OCI-LY7 (cell line): ENCODE data around the gene SCARB1. TPM values are rescaled to one million over a fixed set of nuclear protein-coding genes. Genes with fewer than 3 reads are reported as not detected.

Source experiments
- BruUV-seq: library from RNA; stranded (reverse); fragments of 400-500 nt; replicated peaks from 2 replicates; lab custom pipeline; 2021; lab: Mats Ljungman, UMichigan
- CTCF ChIA-PET: fragments of 300-600 bp; sonication (Branson Sonifier 250); formaldehyde crosslinking; loops from one replicate; lab custom pipeline; 2022; ENCODE audit warnings: antibody characterized with exemption; ENCODE audit not compliant: unreplicated experiment; lab: Charles Lee
- POLR2A ChIA-PET: fragments of 300-600 bp; sonication (Branson Sonifier 250); formaldehyde crosslinking; loops from one replicate; lab custom pipeline; 2022; ENCODE audit warnings: antibody characterized with exemption; lab: Charles Lee
- DNase-seq: peaks from one replicate; pipeline ENCODE4 v3.0.0-alpha.2; 2015; ENCODE audit warnings: low spot score
- H2AFZ ChIP-seq: fragments of 200-600 bp; sonication (generic), shearing (Covaris generic); 2 replicates; pipeline ENCODE4 v1.6.1; 2014; ENCODE audit warnings: mild to moderate bottlenecking, antibody characterized with exemption, low read length, moderate library complexity
- H3K27ac ChIP-seq: fragments of 200-600 bp; sonication (generic); 2 replicates; pipeline ENCODE4 v1.5.1; 2014; ENCODE audit warnings: mixed run types, low read depth, mild to moderate bottlenecking, moderate library complexity, low read length, inconsistent platforms; ENCODE audit not compliant: poor library complexity, severe bottlenecking
- H3K36me3 ChIP-seq: fragments of 200-600 bp; sonication (generic); 2 replicates; pipeline ENCODE4 v1.6.1; 2014; ENCODE audit warnings: mild to moderate bottlenecking, antibody characterized with exemption, low read length, moderate library complexity, mixed read lengths; ENCODE audit not compliant: insufficient read depth
- H3K4me1 ChIP-seq: fragments of 200-600 bp; sonication (generic); 2 replicates; pipeline ENCODE4 v1.5.1; 2014; ENCODE audit warnings: mild to moderate bottlenecking, low read length; ENCODE audit not compliant: insufficient read depth, poor library complexity, severe bottlenecking
- H3K4me2 ChIP-seq: fragments of 200-600 bp; sonication (generic); 2 replicates; pipeline ENCODE4 v1.6.1; 2014; ENCODE audit warnings: mild to moderate bottlenecking, low read length
- H3K4me3 ChIP-seq: fragments of 200-600 bp; sonication (generic); 2 replicates; pipeline ENCODE4 v1.5.1; 2014; ENCODE audit warnings: mild to moderate bottlenecking, low read depth, low read length; ENCODE audit not compliant: poor library complexity, severe bottlenecking
- H3K79me2 ChIP-seq: fragments of 200-600 bp; sonication (generic); 2 replicates; pipeline ENCODE4 v1.6.1; 2016; ENCODE audit warnings: low read depth, mild to moderate bottlenecking, low read length, moderate library complexity, mixed read lengths; ENCODE audit not compliant: insufficient read depth
- H3K9me2 ChIP-seq: fragments of 200-600 bp; sonication (generic); 2 replicates; pipeline ENCODE4 v1.6.1; 2016; ENCODE audit warnings: mild to moderate bottlenecking, low read length, mixed read lengths; ENCODE audit not compliant: insufficient read depth
- H3K9me3 ChIP-seq: fragments of 200-600 bp; sonication (generic); 2 replicates; pipeline ENCODE4 v1.6.1; 2014; ENCODE audit warnings: mild to moderate bottlenecking, mixed run types, low read length, mixed read lengths
- H4K20me1 ChIP-seq: fragments of 200-600 bp; sonication (generic); 2 replicates; pipeline ENCODE4 v1.6.1; 2014; ENCODE audit warnings: mild to moderate bottlenecking, antibody characterized with exemption, low read length, moderate library complexity, mixed read lengths; ENCODE audit not compliant: insufficient read depth
- EZH2phosphoT487 ChIP-seq: fragments of 200-600 bp; sonication (generic); IDR thresholded peaks from 2 replicates; pipeline ENCODE4 v1.6.1; 2018; ENCODE audit warnings: low read depth, borderline replicate concordance, mild to moderate bottlenecking, mixed run types, antibody characterized with exemption, low read length, moderate library complexity, mixed read lengths
- intact Hi-C: fragments of 100-400 bp; cut with micrococcal nuclease; formaldehyde crosslinking; loops from one replicate; pipeline ENCODE4 v1.10.0; 2022; ENCODE audit not compliant: unreplicated experiment
- total RNA-seq, 2 experiments: library from RNA; depleted of rRNA in 1 of 2; stranded (reverse); fragments of >200 nt in 1 of 2; shearing (Covaris generic) in 1 of 2; gene quantifications; 2 replicates each; pipeline ENCODE4 v1.2.3, GENCODE V29; 2014 to 2022
- TF ChIP-seq, protein P1 (sequence below): fragments of 200-600 bp; sonication (generic); conservative IDR thresholded peaks from 2 replicates; pipeline ENCODE4 v1.5.1; 2014; ENCODE audit warnings: mild to moderate bottlenecking, antibody characterized with exemption, low read length, moderate library complexity, mixed read lengths

Gene SCARB1
- total RNA-seq, 2 experiments from 2014 or later, result 42.9 to 112 TPM

DNA sequence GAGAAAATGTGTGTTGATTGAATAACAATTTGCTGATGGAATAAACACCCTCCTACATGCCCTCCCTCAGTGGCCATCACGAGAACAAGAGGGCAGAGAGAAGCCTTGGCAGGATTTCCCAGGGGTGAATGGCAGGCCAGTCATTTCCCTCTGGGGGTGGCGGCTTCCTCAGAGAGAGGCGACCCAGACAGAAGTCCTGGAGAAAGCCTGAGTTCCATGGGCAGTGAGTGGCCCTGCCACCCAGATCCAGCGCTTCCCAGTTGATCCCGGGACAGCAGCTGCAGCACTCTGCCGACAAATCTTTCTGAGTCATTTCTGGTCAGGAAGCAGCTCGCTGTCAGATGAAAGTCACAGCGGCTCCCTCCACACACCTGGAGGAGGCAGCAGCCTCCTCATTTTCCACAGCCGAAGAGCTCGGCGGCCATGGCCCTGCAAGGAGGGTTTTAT, 123.0 kb downstream of the SCARB1 start:
- TF ChIP-seq, protein P1, sequence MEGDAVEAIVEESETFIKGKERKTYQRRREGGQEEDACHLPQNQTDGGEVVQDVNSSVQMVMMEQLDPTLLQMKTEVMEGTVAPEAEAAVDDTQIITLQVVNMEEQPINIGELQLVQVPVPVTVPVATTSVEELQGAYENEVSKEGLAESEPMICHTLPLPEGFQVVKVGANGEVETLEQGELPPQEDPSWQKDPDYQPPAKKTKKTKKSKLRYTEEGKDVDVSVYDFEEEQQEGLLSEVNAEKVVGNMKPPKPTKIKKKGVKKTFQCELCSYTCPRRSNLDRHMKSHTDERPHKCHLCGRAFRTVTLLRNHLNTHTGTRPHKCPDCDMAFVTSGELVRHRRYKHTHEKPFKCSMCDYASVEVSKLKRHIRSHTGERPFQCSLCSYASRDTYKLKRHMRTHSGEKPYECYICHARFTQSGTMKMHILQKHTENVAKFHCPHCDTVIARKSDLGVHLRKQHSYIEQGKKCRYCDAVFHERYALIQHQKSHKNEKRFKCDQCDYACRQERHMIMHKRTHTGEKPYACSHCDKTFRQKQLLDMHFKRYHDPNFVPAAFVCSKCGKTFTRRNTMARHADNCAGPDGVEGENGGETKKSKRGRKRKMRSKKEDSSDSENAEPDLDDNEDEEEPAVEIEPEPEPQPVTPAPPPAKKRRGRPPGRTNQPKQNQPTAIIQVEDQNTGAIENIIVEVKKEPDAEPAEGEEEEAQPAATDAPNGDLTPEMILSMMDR, result no peak
- TF ChIP-seq EZH2phosphoT487, result no peak
- no peak for DNase-seq
- no TSS peak for BruUV-seq
- Histone ChIP-seq H3K36me3 (no peaks in the 10 kb centered on the region), H3K9me3 (no peaks in the 10 kb centered on the region), H4K20me1 (no peaks in the 10 kb centered on the region), H3K79me2 (no peaks in the 10 kb centered on the region), H2AFZ (no peak overlapping the region), H3K27ac (no peak overlapping the region), H3K4me3 (no peak overlapping the region), H3K9me2 (no peaks in the 10 kb centered on the region), H3K4me1 (peaks cover 7% of the 10 kb centered on the region), H3K4me2 (no peak overlapping the region)
- intact Hi-C loops, result no loop called here
- POLR2A ChIA-PET, result interaction anchor here (0.7 to 1.0 kb wide), 2 partner anchors 19 to 139 kb away, joined by 3 to 4 read pairs; no protein-coding TSS in a partner anchor
- CTCF ChIA-PET, result no interaction called here

DNA sequence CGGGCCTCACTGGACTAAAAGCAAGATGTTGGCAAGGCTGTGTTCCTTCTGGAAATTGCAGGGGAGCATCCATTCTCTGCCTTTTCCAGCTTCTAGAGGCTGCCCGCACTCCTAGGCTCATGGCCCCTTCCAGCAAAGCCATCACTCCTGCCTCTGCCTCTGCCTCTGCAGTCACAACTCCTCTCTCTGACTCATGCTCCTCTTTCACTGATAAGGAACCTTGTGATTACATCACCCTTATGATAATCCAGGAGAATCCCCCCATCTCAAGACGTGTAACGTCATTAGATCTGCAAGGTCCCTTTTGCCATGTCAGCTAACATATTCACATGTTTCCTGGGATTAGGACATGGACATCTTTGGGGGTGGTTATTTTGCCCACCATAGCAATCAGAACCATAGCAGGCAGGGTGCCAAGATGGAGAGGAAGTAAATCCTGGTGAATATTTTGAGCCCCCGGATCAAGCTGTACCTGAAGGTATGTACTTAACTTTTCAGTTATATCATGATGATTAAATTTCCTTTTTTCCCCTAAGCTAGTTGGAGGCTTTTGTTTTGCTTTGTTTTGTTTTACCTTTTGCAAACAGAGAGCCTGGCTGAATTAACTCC, 123.6 kb downstream of the SCARB1 start:
- Histone ChIP-seq H3K4me3 (no peak overlapping the region), H3K9me3 (no peaks in the 10 kb centered on the region), H4K20me1 (no peaks in the 10 kb centered on the region), H3K36me3 (no peaks in the 10 kb centered on the region), H3K4me2 (no peak overlapping the region), H3K79me2 (no peaks in the 10 kb centered on the region), H3K4me1 (peaks cover 7% of the 10 kb centered on the region), H3K9me2 (no peaks in the 10 kb centered on the region), H3K27ac (no peak overlapping the region), H2AFZ (no peak overlapping the region)
- no peak for DNase-seq
- BruUV-seq, result no TSS peak
- ChIA-PET POLR2A (no interaction called here), CTCF (no interaction called here)
- no peak for TF ChIP-seq EZH2phosphoT487
- TF ChIP-seq, protein P1, result no peak
- intact Hi-C loops, result no loop called here

DNA sequence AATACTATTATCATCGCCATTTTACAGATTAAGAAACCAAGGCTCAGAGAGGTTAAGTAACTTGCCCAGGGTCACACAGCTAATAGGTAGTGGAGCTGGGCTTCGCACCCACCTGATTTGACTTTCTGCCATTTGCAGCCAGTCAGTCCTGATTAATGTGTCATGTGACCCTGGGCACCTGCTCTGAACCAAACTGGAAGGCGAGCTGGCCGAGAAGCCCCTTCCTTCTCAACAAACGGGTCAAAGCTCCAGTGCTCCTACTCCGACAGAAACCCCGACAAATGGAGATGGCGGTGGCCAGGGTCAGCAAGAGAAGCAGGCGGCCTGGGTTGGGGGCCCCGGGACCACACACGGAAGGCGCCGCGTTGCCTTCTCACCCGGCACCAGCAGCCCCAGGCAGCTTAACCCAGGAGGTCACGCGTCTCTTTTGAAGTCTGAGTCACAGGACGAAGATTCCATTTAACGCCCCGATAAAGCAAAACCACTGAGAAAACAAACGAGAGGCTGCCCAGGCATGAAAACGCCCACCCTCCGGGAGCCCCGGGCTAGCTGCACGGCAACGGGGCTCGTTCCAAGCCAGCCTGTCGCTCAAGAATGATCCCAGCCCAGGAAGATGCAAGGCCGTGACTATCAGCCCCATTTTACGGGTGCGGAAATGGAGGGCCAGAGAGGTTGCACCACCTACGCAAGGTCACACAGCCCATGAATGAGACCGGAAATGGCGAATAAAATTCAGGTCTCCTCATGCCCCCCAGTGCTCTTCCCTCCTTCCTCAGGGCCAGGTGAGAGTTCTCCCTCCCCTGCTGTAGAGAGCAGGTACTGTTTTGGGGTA, 124.8 kb downstream of the SCARB1 start:
- H3K4me3 ChIP-seq, result no peak overlapping the region
- no peaks in the 10 kb centered on the region for H3K36me3 ChIP-seq
- no peaks in the 10 kb centered on the region for H3K9me3 ChIP-seq
- no peak for DNase-seq
- CTCF ChIA-PET, result no interaction called here
- no peak overlapping the region for H2AFZ ChIP-seq
- BruUV-seq, result no TSS peak
- POLR2A ChIA-PET, result no interaction called here
- no peak overlapping the region for H3K4me2 ChIP-seq
- no peaks in the 10 kb centered on the region for H3K9me2 ChIP-seq
- no peak overlapping the region for H3K27ac ChIP-seq
- H4K20me1 ChIP-seq, result no peaks in the 10 kb centered on the region
- no peaks in the 10 kb centered on the region for H3K79me2 ChIP-seq
- no peaks in the 10 kb centered on the region for H3K4me1 ChIP-seq
- intact Hi-C loops, result no loop called here
- TF ChIP-seq, protein P1, result no peak
- TF ChIP-seq EZH2phosphoT487, result no peak
